Caco-2 (cell line): Measurements from ENCODE around the gene CDKN2B-AS1. TPM values are rescaled to one million over a fixed set of nuclear protein-coding genes. Genes with fewer than 3 reads are reported as not detected.

Experiments
- BruUV-seq: library from RNA; stranded (reverse); fragments of 400-500 nt; replicated peaks from 2 replicates; lab custom pipeline; 2021; lab: Mats Ljungman, UMichigan
- CTCF ChIA-PET: fragments of 300-600 bp; sonication (Branson Sonifier 250); formaldehyde crosslinking; loops from one replicate; lab custom pipeline; 2022; ENCODE audit warnings: antibody characterized with exemption; lab: Charles Lee
- POLR2A ChIA-PET: fragments of 300-600 bp; sonication (Branson Sonifier 250); formaldehyde crosslinking; loops from one replicate; lab custom pipeline; 2022; ENCODE audit warnings: antibody characterized with exemption; lab: Charles Lee
- DNase-seq, 2 experiments: peaks; one replicate each; pipeline versions ENCODE4 v3.0.0 to v3.0.0-alpha.2; 2020 to 2022
- H3K27me3 ChIP-seq: replicated peaks from 2 replicates; pipeline ENCODE4 v1.6.0; 2011; ENCODE audit warnings: low read length; ENCODE audit not compliant: control insufficient read depth, insufficient read depth
- H3K36me3 ChIP-seq: 2 replicates; pipeline ENCODE4 v1.5.1; 2011; ENCODE audit warnings: low read length; ENCODE audit not compliant: control insufficient read depth, insufficient read depth
- H3K4me1 ChIP-seq: fragments of 250-450 bp; sonication (Bioruptor Pico); 2 replicates; pipeline ENCODE4 v1.5.1; 2020; ENCODE audit warnings: mild to moderate bottlenecking
- H3K4me3 ChIP-seq: 2 replicates; pipeline ENCODE4 v1.5.1; 2011; ENCODE audit warnings: low read depth, mild to moderate bottlenecking, control low read depth, low read length
- H3K9me3 ChIP-seq: fragments of 250-450 bp; sonication (Bioruptor Pico); 2 replicates; pipeline ENCODE4 v1.5.1; 2020; ENCODE audit warnings: mild to moderate bottlenecking, moderate library complexity
- H3K27ac Mint-ChIP-seq: one replicate; pipeline ENCODE4 v1.8.0; 2022; ENCODE audit warnings: mixed read lengths; ENCODE audit not compliant: unreplicated experiment
- H3K27me3 Mint-ChIP-seq: one replicate; pipeline ENCODE4 v1.8.0; 2022; ENCODE audit warnings: mixed read lengths; ENCODE audit not compliant: insufficient read depth, unreplicated experiment
- H3K36me3 Mint-ChIP-seq: one replicate; pipeline ENCODE4 v1.8.0; 2022; ENCODE audit warnings: mild to moderate bottlenecking, mixed read lengths; ENCODE audit not compliant: insufficient read depth, unreplicated experiment
- H3K4me1 Mint-ChIP-seq: one replicate; pipeline ENCODE4 v1.8.0; 2022; ENCODE audit warnings: low read depth, mixed read lengths; ENCODE audit not compliant: unreplicated experiment
- H3K4me3 Mint-ChIP-seq: one replicate; pipeline ENCODE4 v1.8.0; 2022; ENCODE audit warnings: mild to moderate bottlenecking, moderate library complexity, mixed read lengths; ENCODE audit not compliant: unreplicated experiment
- H3K9me3 Mint-ChIP-seq: one replicate; pipeline ENCODE4 v1.8.0; 2022; ENCODE audit warnings: mixed read lengths; ENCODE audit not compliant: unreplicated experiment
- CTCF ChIP-seq, 2 experiments: fragments of 200-600 bp in 1 of 2; IDR thresholded peaks; 1 replicate in 1 of 2; 2 replicates in 1 of 2; pipeline versions ENCODE4 v1.5.1 to v1.8.0; 2011 to 2022; ENCODE audit warnings: antibody characterized with exemption in 1 of 2, control low read depth in 1 of 2, inconsistent platforms in 1 of 2, low read depth in 1 of 2, low read length in 1 of 2, mild to moderate bottlenecking in 1 of 2, moderate library complexity in 1 of 2; ENCODE audit not compliant: insufficient read depth in 1 of 2, severe bottlenecking in 1 of 2, unreplicated experiment in 1 of 2
- intact Hi-C: fragments of 100-400 bp; cut with micrococcal nuclease; formaldehyde crosslinking; loops from one replicate; pipeline ENCODE4 v1.10.0; 2022; ENCODE audit not compliant: unreplicated experiment
- total RNA-seq: library from RNA; stranded (reverse); gene quantifications from 2 replicates; pipeline ENCODE4 v1.2.3, GENCODE V29; 2022

The CDKN2B-AS1 gene
- total RNA-seq, 1 experiment from 2014 or later, result 1.2 TPM

- no peak for DNase-seq
- no peak overlapping the region for H3K4me3 Mint-ChIP-seq
- Histone ChIP-seq H3K4me1 (no peaks in the 10 kb centered on the region), H3K9me3 (no peaks in the 10 kb centered on the region), H3K4me3 (no peak overlapping the region), H3K27me3 (no peaks in the 10 kb centered on the region), H3K36me3 (no peaks in the 10 kb centered on the region)
- no peaks in the 10 kb centered on the region for H3K27me3 Mint-ChIP-seq
- no peak for TF ChIP-seq CTCF (IDR thresholded peaks at IDR 0.05; ENCODE audit: insufficient read depth in 1 of 2, low read depth in 1 of 2, low read length in 1 of 2, severe bottlenecking in 1 of 2, unreplicated experiment in 1 of 2)
- no peaks in the 10 kb centered on the region for H3K9me3 Mint-ChIP-seq
- ChIA-PET POLR2A (no interaction called here), CTCF (no interaction called here)
- no peak overlapping the region for H3K27ac Mint-ChIP-seq
- no peaks in the 10 kb centered on the region for H3K36me3 Mint-ChIP-seq
- intact Hi-C loops, result no loop called here
- no peaks in the 10 kb centered on the region for H3K4me1 Mint-ChIP-seq
- no TSS peak for BruUV-seq
Observed at GRCh38 chr9:22065431-22066200, 71.0 kb downstream of the CDKN2B-AS1 start.

DNA sequence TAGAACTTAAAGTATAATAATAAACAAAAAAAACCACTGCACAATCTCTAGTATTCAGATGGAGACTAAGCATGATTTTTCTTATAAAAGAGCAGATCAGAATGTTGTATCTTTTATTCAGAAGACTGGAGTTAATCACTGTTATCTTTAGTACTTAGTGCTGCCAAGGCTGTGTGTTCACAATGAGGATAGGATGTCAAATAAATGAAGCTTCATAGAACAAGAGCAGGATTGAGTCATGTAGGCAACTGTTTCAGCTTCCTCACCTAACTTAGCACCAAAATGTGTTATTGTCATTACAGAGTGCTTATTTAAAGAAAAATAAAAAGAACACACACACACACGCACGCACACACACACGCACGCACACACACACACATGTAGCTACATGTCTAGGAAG is 72.6 kb downstream of the CDKN2B-AS1 start:
- intact Hi-C loops, result no loop called here
- H3K27me3 ChIP-seq, result no peaks in the 10 kb centered on the region
- TF ChIP-seq CTCF (IDR thresholded peaks at IDR 0.05; ENCODE audit: insufficient read depth in 1 of 2, low read depth in 1 of 2, low read length in 1 of 2, severe bottlenecking in 1 of 2, unreplicated experiment in 1 of 2), result no peak
- Mint-ChIP-seq H3K9me3 (no peaks in the 10 kb centered on the region), H3K4me1 (no peaks in the 10 kb centered on the region), H3K36me3 (no peaks in the 10 kb centered on the region), H3K4me3 (no peak overlapping the region), H3K27ac (no peak overlapping the region), H3K27me3 (no peaks in the 10 kb centered on the region)
- no TSS peak for BruUV-seq
- H3K9me3 ChIP-seq, result no peaks in the 10 kb centered on the region
- no peaks in the 10 kb centered on the region for H3K4me1 ChIP-seq
- ChIA-PET POLR2A (no interaction called here), CTCF (no interaction called here)
- no peaks in the 10 kb centered on the region for H3K36me3 ChIP-seq
- no peak overlapping the region for H3K4me3 ChIP-seq
- DNase-seq, result no peak

- H3K9me3 Mint-ChIP-seq, result no peaks in the 10 kb centered on the region
- ChIA-PET POLR2A (no interaction called here), CTCF (no interaction called here)
- Histone ChIP-seq H3K27me3 (no peaks in the 10 kb centered on the region), H3K36me3 (no peaks in the 10 kb centered on the region), H3K4me1 (no peaks in the 10 kb centered on the region), H3K4me3 (no peak overlapping the region), H3K9me3 (no peaks in the 10 kb centered on the region)
- no peak overlapping the region for H3K4me3 Mint-ChIP-seq
- intact Hi-C loops, result no loop called here
- TF ChIP-seq CTCF (IDR thresholded peaks at IDR 0.05; ENCODE audit: insufficient read depth in 1 of 2, low read depth in 1 of 2, low read length in 1 of 2, severe bottlenecking in 1 of 2, unreplicated experiment in 1 of 2), result no peak
- H3K36me3 Mint-ChIP-seq, result no peaks in the 10 kb centered on the region
- no peaks in the 10 kb centered on the region for H3K4me1 Mint-ChIP-seq
- BruUV-seq, result no TSS peak
- no peak overlapping the region for H3K27ac Mint-ChIP-seq
- no peak for DNase-seq
- H3K27me3 Mint-ChIP-seq, result no peaks in the 10 kb centered on the region
Observed at GRCh38 chr9:22068369-22068768, 73.8 kb downstream of the CDKN2B-AS1 start.
